Measurements from ENCODE around the gene RBM4B. TPM values are rescaled to one million over a fixed set of nuclear protein-coding genes. Genes with fewer than 3 reads are reported as not detected.

RBM4B gene
- total and polyA plus RNA-seq, 8 donors: 5.7 to 20.7 (median 8.3) TPM

DNA sequence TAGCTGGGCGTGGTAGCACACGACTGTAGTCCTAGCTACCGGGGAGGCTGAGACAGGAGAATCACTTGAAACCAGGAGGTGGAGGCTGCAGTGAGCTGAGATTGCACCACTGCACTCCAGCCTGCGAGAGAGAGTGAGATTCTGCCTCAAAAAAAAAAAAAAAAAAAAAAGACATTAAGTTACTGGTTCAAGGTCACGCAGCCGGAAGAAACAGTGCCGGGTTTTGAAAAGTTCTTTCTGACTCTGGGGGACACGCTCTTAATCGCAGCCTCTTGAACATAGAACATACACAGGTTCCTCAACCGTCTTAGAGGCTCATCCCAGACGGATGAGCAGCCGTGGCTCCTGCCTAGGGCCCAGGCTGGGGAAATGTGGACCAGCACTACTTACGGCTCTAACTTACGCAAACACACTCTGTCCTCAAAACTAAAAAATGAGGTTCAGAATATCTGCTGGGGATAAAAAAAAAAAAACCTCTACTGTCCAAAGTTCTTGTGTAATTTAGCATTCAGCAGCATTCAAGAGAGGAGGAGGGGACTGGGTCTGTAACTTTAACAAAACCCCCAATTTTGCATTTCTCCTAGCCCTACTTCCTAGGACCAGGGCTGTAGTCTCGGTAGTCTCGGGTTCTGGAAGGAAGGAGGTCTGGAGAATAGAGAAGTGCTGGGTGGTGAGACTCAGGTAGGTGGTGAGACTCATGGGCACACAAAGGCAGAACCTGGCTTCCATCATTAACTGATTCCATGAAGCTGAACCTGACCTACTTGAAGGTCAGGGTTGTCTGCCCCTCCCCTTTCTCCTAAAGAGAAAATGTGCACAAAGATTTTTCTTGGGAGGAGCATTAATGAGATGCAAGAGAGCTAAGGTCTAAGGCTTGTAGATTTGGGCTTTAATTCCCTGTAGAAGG is 45.3 kb upstream of the RBM4B start:
- H3K27ac ChIP-seq: no peak overlapping the region
- H3K4me1 ChIP-seq: peaks cover 17 to 25% (median 19%) of the 10 kb centered on the region in 3 donors
- H3K27me3 ChIP-seq: no peaks in the 10 kb centered on the region
- intact Hi-C loops (cut with DNase I): no loop called here
- WGBS, 2 donors: 65 to 67% methylated on average over 16 of the region's 16 CpGs
- H3K36me3 ChIP-seq: no peaks in the 10 kb centered on the region
- no peak overlapping the region for H3K4me3 ChIP-seq
- no peaks in the 10 kb centered on the region for H3K9me3 ChIP-seq
- DNase-seq (no peak), FAIRE-seq (no peak), ATAC-seq (no peak)
- TF ChIP-seq, protein P1, sequence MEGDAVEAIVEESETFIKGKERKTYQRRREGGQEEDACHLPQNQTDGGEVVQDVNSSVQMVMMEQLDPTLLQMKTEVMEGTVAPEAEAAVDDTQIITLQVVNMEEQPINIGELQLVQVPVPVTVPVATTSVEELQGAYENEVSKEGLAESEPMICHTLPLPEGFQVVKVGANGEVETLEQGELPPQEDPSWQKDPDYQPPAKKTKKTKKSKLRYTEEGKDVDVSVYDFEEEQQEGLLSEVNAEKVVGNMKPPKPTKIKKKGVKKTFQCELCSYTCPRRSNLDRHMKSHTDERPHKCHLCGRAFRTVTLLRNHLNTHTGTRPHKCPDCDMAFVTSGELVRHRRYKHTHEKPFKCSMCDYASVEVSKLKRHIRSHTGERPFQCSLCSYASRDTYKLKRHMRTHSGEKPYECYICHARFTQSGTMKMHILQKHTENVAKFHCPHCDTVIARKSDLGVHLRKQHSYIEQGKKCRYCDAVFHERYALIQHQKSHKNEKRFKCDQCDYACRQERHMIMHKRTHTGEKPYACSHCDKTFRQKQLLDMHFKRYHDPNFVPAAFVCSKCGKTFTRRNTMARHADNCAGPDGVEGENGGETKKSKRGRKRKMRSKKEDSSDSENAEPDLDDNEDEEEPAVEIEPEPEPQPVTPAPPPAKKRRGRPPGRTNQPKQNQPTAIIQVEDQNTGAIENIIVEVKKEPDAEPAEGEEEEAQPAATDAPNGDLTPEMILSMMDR (IDR thresholded peaks at IDR 0.05): no peak

DNA sequence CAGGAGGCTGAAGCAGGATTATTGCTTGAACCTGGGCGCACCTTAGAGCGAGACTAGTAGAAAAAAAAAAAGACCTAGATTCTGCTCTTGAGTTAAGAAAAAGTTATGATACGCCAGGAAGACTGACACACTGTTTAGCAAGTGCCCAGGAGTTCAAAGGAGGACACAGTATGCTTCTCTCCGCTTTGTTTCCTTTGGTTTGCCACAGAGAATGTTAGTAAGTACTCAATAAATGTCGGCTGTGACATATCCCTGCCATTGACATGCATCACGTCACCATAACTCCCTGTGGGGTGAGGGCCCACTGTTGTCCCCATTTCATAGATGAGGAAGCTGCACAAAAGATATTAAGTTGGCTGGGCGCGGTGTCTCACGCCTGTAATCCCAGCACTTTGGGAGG is 44.3 kb upstream of the RBM4B start:
- ATAC-seq: no peak
- intact Hi-C loops (cut with DNase I): no loop called here
- Histone ChIP-seq H3K4me3 (no peak overlapping the region), H3K36me3 (no peaks in the 10 kb centered on the region), H3K9me3 (no peaks in the 10 kb centered on the region), H3K4me1 (peaks cover 17 to 21% (median 19%) of the 10 kb centered on the region in 3 donors), H3K27ac (no peak overlapping the region), H3K27me3 (no peaks in the 10 kb centered on the region)
- FAIRE-seq: no peak
- no peak for DNase-seq
- 91 to 96% methylated on average over 9 of the region's 9 CpGs for WGBS, 2 donors
- TF ChIP-seq, protein P1 (IDR thresholded peaks at IDR 0.05): no peak

DNA sequence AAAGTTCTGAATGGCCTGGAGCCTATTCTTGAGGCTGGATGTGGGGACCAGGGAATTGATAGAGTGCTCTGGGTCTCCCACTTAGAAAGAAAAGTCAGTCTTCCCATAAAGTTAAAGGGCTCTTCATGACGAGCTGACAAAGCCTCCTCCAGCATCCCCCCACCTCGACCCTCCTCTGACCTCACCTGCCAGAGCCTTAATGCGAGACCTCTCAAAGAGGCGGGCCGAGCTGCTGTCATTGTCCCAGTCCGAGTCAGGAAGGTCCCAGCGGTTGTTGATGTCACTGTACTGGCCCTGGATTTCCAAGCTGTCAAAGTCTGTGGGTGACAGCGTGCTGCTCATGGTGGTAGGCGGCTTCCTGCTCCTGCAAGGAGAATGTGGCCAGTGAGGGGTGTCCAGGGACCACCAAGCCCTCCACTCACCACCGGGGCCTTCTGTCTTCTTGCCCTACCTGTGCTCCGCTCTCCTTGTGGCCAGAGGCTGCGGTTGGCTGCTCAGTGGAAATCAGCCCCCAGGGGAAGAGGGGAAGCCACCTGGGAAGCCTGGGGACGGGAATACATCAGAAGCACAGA is 43.3 kb upstream of the RBM4B start:
- peak overlapping the region; percentile 58 to 80 (median 72) for H3K27ac ChIP-seq

DNA sequence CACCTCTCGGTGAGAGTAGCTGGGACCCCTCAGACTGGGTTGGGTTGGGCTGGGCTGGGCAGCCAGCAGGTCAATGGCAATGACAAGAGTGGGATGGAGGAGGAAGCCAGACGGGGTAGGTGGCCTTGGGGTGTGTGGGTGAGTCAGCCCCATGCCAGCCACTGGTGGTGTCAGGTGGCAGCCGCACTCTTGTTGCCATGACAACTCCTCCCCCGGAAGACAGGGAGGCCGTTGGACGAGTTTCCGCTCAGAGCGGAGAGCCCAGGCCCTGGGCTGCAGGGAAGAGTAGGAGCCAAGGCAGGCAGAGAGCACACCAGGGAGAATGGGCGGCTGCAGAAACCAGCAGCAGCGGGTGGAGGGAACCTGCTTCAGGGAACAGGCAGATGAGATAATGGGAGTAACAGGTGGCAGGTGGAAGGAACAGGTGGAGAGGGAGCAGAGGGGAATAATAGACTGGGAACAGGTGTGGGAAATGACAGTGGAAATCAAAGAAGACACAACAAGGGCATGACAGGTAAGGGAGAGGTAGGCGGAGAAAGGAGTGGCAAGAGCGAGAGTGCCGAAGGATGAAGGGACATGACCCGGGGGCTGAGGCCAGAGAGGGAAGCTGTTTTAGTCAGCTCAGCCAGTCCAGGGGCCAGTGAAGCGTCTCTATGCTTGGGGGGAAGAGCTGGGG is 42.7 kb upstream of the RBM4B start:
- 24 to 36% methylated on average over 15 of the region's 15 CpGs for WGBS, 2 donors
- TF ChIP-seq, protein P1 (IDR thresholded peaks at IDR 0.05): no peak
- ATAC-seq: peak; percentile 84 to 92 (median 89)
- Histone ChIP-seq H3K9me3 (no peaks in the 10 kb centered on the region), H3K27me3 (no peaks in the 10 kb centered on the region), H3K27ac (peak overlapping the region; percentile 58 to 80 (median 72)), H3K36me3 (no peaks in the 10 kb centered on the region), H3K4me3 (peak overlapping the region in 1 of 4 donors; percentile 13), H3K4me1 (peaks cover 17 to 21% (median 19%) of the 10 kb centered on the region in 3 donors)
- DNase-seq: peak; percentile 83 to 98 (median 96)
- FAIRE-seq: no peak
- intact Hi-C loops (cut with DNase I): no loop called here

More for the DNA sequence above, 43.3 kb upstream of the RBM4B start:
- H3K27me3 ChIP-seq: no peaks in the 10 kb centered on the region
- intact Hi-C loops (cut with DNase I): no loop called here
- no peak overlapping the region for H3K4me3 ChIP-seq
- H3K36me3 ChIP-seq: no peaks in the 10 kb centered on the region
- ATAC-seq (no peak), FAIRE-seq (no peak), DNase-seq (no peak)
- 82 to 89% methylated on average over 13 of the region's 13 CpGs for WGBS, 2 donors
- TF ChIP-seq, protein P1 (IDR thresholded peaks at IDR 0.05): no peak
- H3K9me3 ChIP-seq: no peaks in the 10 kb centered on the region
- H3K4me1 ChIP-seq: peaks cover 17 to 21% (median 19%) of the 10 kb centered on the region in 3 donors
